ELR (cell line): ENCODE data around the gene RPS6KA4.
A peak's percentile ranks its signal among the peaks of the same experiment; 100 is the strongest.
"Not testable (repeated sequence)": the region's sequence is repeated elsewhere in the genome, so short reads cannot be mapped to it uniquely, and the experiment has no call there.

Experiments used
- DNase-seq: peaks from one replicate; pipeline ENCODE4 v3.0.0-alpha.2; 2015; ENCODE audit warnings: low read depth

The RPS6KA4 gene

DNA sequence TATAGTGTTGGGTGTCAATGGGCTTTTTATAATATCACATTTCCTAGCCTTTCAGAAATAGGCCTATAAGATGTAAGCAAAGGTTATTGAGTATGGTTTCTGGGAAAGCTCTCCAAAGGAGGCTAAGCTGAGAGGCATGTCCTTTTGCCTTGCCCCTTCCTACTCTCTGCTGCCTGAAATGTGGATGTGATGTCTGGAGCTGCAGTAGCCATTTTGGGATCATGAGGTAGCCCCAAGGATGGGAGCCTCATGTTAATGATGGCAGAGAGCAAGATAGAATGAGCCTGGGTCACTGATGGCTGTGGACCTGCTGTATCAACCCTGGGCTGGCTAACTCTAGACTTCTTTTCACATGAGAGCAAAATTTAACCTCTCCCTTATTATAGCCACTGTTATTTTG is 29.0 kb downstream of the RPS6KA4 start:
- DNase-seq, result no peak

DNA sequence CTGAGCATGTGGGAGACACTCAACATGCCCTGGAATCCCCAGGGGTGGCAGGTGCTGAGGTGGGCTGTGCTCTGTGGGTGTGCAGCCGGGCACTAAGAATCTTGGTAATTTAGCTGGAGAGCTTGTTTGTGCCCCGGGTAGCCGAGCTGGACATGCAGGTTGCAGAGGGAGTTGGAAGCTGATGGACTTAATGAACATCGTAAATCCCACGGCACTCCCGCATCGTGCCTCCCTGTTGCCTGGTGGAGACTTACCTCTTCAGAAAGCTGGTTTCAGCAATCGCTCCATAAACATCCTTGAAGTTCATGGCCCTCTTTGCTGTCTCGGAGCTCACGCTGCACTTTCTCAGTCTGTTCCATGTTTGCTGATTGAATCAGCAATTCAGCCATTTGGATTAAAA is 29.9 kb downstream of the RPS6KA4 start:
- DNase-seq, result no peak

DNA sequence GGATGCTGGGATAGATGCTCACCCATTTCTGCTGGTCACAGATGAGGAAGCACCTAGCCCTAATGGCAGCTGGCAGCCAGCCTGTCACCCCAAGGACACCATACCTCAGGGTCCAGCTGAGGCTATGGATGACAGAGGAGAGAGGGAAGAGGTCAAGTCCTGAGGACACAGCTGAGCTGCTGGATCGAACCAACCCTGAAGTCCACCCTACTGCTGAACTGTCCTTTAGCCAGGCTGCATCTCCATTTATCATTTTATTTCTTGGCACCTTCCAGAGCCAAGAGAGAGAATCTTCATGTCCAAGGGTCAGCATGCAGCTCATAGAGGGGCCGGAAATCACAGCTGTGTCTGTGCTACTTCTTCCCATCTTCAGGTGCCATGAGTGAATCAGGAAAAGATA is 30.9 kb downstream of the RPS6KA4 start:
- no peak for DNase-seq

DNA sequence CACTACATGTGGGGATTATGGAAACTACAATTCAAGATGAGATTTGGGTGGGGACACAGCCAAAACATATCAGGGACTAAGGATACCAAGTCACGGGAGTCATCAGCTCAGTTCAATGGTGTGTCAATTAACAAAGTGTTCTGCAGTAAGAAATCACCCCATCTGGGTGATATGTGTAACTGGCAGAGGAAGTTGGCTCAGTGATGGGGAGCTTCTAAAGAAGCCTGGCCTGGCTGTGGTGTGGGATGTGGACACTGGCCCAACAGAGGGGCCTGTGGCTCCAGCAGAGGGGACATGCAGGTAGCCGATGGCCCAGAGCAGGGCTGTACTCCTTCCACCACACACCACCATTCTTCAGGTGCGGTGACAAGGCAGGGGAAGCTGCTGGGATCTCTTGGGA is 31.6 kb downstream of the RPS6KA4 start:
- DNase-seq, result no peak

DNA sequence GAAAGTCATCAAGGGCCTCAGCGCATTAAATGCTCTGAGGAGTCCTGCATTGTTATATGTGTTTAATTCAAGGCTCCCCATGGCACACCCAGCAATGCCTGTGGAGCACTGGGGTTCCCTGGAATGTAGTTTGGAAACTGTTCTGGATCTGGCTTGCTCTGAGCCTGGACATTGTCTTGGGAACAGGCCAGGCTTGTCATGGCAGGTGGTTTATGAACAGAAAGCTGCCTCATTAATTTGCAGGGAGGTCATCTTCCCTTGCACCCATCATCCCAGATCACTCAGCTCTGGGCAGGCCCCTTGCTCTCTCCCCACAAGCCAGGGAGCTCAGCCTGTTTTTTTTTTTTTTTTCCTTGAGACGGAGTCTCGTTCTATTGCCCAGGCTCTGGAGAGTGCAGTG is 32.9 kb downstream of the RPS6KA4 start:
- DNase-seq, result no peak

DNA sequence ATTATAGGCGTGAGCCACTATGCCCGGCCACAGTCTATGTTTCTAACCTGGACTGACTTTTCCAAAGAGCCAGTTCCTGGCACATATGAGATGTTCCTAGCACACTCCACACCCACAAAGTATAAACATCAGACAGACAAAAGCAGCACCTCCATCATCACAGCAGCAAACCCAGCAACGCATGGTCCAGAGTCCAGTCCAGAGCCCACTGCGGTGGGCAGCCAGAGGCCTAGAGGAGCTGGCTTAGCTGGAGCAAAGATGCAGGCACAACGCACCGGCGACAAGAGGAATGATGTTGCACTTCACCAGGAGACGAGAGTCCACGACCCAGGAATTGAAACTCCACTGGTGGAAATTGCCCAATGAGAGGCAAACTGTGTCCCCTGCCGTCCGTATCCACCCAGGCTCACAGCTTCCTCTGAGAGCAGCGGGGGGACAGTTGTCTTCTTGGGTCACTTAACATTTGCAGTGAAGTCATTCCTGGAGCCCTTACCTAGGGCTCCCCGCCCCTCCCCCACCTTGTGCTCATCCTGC is 36.6 kb downstream of the RPS6KA4 start:
- DNase-seq, result no peak

DNA sequence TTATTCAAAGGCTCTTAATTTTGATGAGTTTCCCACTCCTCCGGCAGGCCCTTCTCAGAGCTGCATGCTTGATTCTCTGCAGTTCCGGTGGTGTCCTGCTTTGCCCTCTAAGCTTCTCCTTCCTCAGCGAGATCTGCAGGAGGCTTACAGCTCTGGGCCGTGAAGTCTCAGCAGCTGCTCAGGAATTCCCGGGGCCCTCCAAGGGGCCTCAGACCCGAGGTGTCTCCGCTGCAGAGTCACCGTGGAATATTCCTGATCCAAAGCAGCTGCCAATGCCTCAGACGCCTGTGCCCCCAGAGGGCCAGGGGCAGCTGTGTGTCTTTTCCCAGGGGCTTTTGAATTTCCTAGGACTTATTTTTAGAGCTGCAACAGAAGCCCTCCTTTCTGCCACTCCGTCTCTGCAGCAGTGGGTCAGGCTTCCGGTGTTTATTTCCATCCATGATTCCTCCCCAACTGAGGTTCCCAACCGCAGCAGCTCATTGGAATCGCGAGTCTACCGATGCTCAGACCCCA is 37.2 kb downstream of the RPS6KA4 start:
- DNase-seq, result peak; percentile 18

DNA sequence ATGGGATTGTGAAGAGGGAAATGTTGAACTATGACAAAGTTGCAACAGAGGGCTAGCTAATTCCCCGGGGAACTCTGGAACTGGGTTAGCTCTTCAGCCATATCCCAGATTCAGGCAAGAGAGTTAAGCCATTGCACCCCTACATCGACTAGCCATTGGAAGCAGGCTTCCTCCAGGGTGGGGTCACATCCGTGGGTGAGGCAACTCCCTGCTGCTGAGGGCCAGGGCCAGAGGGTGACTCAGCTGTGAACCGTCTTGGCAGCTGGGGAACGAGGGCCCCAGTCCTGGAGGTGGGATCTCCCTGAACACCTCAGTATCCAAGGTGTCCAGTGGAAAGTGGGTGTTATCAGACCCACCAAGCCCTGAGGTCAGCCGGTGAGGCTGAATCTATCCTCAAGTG is 41.1 kb downstream of the RPS6KA4 start:
- peak; percentile 64 for DNase-seq

DNA sequence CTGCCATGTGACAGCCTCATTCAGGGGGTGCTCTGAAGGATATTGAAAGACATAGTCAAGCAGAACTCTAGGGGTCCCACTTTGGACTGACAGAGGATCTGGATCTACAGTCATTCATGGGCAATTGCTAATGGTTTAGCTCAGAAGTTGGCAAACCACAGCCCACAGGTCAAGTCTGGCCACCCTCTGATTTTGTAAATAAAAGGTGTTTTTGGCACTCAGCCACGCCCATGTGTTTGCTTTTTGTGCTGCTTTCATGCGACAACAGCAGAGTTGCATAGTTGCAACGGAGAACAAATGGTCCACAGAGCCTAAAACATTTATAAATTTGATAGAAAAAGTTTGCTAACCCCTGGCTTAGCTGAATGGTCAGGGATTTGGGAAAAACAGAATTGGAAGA is 41.7 kb downstream of the RPS6KA4 start:
- DNase-seq, result no peak

DNA sequence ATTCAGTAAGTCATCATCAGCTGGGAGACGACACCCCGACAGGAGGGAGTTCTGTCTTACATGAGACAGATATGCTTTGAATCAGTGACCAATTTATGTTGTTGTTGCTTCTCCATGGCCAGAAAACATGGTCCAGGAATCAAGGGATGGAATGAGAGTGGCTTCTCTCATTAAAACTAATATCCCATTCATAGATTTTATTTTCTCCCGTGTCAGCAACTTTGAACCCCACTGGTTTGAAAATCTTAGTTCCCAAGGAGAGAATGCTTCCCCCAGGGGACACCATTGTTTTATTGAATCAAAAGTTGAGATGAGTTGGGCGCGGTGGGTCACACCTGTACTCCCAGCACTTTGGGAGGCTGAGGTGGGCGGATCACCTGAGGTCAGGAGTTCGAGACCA is 42.8 kb downstream of the RPS6KA4 start:
- no peak for DNase-seq

DNA sequence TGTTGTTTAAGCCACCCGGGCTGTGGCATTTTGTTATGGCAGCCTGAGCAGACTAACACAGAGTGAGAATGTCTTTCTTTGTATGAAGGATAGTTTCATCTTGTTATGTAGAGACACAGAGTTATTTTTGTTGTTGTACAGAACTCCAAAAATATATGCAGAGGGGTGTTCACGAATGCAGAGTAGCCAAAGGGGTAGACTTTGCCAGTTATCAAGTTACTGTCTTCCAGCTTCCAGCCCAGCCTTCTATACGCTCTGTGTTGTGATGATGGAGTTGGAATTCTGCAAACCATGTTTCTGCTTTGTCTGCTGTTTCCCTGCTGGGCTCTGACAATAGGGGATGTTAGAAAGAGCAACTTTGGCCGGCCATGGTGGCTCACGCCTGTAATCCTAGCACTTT is 44.1 kb downstream of the RPS6KA4 start:
- DNase-seq, result no peak

DNA sequence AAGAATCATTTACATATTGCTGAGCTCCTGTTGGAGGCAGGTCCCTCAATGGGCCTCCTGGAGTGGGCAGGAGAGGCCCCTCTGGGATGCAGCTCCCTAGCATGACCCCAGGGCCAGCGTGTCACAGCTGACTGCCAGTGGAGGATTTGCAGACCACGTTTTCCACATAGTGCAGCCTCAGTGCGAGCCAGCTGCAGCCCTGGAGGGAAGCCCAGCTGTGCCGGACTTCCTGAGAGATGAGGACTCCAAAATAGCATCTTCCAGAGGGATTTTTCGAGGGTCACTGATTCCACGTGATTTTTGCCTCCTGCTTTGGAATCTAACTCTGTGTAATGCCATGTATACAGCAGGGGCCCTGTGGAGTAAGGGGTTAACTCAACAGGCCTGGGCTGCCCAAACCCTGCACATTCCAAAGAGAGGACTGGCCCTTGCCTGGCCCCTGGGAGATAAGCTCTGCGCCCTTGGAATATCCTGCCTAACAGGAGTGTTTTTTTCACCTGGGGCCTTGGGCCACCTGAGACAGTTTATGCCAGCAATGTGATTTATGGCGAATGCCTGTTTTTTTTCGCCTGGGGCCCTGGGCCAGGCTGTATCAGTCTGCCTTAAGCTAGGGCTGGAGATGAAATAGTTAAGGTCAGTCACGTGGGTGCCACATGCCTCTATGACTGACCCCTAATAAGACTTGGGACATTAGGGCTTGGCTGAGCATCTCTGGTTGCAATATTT is 47.4 kb downstream of the RPS6KA4 start:
- DNase-seq, result no peak

DNA sequence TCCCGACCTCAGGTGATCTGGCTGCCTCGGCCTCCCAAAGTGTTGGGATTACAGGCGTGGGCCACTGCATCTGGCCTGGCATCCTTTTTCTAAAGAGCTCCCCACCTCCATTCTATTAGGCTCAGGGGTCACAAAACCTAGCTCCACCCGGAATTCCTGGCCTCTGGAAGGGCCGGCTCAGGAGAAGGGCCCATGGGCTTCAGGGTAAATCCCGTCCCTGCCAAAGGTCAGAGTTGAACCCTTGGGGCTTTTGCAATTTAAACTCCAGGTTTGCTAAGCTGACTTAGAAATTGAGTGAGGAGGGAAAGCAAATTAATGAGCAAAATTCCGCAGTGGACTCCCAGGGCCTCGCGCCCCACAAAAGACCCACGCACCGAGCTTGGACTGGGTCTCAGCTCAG is 48.3 kb downstream of the RPS6KA4 start:
- DNase-seq, result no peak

DNA sequence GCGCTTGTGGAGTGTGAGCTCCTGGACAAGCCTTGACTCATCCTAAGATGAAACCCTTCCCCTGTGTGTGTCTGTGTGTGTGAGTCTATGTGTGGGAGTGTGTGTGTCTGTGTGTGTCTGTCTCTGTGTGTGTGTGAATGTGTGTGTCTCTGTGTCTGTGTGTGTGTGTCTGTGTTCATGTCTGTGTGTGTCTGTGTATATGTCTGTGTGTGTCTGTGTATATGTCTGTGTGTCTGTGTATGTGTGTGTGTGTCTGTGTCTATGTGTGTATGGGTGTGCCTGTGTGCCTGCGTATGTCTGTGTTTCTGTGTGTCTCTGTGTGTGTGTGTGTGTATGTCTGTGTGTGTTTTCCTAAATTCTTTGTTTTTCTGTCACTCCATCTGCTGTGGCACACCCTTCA is 48.7 kb downstream of the RPS6KA4 start:
- DNase-seq, result no peak

DNA sequence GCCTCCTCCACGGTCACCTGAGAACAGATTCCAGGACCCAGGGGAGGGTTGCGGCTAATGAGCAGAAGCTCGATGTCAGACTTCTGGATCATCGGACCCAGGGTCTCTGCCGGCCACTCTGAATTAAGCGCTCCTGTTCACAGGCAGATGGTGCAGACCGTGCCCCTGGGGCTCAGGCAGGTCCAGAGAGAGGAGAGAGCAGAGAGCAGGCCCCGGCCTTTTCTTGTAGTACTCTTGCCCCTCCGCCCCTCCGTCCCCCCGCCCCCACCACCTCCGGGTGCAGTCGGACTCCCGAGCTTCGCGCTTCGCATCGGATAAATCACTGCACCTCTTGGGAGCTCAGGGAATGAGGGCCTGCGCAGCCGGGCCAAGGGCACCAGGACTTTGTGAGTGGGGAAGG is 50.3 kb downstream of the RPS6KA4 start:
- DNase-seq, result no peak

DNA sequence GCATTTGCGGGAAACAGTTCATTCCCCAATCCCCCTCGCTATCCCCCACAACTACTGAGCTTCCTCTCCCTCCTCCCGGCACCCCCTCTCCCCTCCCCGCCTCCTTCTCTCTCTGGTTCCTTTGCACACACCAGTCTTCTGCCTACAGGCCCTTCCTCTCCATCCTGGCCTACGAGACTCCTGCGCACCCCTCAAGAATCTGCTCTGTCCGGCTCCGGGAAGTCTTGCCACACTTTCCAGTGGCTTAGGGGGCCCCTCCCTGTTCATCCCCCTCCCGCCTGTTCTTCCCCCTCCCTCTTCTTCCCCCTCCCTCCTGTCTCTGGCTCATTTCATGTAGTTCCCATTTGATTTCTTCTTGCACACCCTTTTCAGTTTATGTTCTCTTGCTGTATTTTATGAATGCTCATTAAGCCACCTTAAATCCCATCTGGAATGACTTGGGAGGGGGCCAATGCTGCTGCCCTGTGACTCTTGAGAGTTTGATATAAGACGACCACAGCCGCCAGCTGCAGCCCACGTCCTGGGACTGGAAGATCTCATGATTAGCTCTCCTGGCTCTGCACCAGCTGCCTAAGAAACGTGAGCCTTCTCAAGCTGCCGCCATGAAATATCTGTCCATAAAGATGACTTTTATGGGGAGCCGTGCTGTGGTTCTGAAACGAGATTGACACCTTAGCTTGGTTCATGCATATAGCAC is 50.9 kb downstream of the RPS6KA4 start:
- DNase-seq, result no peak

DNA sequence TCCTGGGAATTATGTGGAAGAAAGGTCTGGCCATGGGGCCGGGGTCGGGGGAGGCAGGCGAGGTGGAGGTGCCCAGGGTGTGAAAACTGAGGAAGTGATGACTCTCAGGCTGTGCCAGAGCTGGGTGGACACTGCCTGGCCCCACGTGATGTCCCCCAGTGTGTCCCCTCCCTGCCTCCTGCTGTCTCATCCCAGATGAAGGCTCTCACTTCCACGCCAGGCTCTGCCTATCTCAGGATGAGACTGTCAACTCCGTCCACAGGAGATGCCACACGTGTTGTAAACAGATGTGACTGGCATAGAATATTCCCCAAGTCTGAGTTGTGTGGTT is 51.4 kb downstream of the RPS6KA4 start:
- no peak for DNase-seq

DNA sequence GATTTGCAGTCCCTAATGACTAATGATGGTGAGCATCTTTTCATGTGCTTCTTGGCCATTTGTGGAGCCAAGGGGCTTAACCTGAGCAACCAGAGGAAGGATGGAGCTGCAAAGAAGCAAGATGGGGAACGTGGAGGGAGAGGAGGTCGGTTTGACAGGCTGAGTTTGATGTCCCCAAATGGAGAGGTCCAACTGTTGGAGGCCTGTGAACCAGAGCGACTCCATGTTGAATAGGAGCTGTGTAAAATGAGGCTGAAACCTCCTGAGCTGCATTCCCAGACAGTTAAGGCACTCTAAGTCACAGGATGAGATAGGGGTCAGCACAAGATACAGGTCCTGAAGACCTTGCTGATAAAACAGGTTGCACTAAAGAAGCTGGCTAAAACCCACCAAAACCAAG is 54.5 kb downstream of the RPS6KA4 start:
- no peak for DNase-seq

DNA sequence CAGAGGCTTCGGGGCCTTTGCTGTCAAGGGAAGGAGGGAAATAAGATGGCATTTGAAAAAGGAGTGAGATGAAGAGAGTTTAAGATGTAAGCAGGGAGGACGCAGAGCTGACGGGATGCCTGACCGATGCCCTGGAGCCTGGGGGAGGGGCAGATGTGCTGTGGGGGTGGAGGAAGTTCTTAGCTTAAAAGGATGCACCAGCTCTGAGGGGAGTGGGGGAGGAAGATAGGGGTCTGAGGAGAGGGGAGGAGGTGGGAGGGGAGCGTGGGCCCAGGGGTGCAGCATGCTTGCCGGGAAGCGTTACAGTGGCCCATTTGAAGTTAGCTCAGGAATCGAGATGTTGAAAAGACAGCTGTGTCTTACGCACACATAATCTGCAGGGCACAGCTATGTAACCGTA is 56.3 kb downstream of the RPS6KA4 start:
- no peak for DNase-seq

DNA sequence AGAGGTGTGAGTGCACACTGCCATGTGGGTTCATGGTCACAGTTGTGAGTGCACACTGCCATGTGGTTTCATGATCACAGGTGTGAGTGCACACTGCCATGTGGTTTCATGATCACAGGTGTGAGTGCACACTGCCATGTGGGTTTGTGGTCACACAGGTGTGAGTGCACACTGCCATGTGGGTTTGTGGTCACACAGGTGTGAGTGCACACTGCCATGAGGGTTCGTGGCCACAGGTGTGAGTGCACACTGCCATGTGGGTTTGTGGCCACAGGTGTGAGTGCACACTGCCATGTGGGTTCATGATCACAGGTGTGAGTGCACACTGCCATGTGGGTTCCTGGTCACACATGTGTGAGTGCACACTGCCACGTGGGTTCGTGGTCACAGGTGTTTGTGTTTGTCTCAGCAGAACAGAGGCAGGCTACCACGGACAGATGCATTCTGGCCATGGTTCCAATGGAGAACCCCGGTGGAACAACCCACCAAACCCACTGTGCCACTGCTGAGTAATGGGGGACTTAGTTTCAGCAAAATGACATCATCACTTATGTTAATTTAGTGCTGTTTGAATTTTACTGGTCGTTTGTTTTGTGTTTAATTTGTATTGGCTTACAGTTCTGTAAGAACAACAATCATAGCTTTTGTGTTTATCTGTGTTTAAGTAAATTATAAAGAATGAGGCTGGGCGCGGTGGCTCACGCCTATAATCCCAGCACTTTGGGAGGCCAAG is 57.2 kb downstream of the RPS6KA4 start:
- no peak for DNase-seq

DNA sequence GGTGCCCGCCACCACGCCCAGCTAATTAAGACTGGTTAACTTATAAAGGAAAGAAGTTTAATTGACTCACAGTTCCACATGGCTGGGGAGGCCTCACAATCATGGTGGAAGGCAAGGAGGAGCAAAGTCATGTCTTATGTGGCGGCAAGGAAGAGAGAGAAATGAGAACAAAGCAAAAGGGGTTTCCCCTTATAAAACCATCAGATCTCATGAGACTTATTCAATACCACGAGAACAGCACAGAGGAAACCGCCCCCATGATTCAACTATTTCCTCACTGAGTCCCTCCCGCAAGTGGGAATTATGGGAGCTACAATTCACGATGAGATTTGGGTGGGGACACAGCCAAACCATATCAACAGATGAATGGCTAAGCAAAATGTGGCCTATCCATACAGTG is 59.3 kb downstream of the RPS6KA4 start:
- DNase-seq, result not testable (repeated sequence)

DNA sequence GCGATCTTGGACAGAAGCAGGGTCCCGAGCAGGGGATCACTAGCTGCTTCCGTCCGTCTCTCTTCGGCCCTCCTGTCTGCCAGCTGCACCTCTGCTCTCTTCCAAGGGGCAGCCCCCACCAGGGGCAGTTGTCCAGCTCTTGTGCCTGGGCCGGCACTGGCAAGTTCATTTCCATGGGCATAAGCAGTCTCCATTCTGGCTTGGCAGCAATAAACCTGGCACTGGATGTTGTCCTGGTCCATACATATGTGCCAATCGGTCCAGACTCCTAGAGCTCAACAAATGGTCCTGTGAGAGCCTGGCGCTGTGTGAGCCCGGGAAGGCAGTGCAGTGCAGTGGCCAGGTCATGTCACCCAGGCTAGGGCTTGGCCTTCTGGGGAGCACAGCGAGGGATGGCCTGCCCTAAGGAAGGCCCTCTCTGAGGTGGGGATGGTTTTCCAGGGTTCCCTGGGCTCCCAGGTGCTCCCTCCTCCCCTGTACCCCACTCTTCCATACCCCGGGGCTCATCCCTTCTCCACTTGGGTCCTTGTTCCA is 60.4 kb downstream of the RPS6KA4 start:
- no peak for DNase-seq
